WI38 (cell line): ENCODE measurements around the gene IL13RA1.

Experiments used
- H3K4me3 ChIP-seq: 2 replicates; pipeline ENCODE4 v1.5.1; 2011; ENCODE audit warnings: low read depth, mild to moderate bottlenecking, control low read depth, low read length
- CTCF ChIP-seq: IDR thresholded peaks from 2 replicates; pipeline ENCODE4 v1.5.1; 2012; ENCODE audit warnings: low read depth, mild to moderate bottlenecking, control low read depth, low read length

IL13RA1 gene

GRCh38 chrX:118720058-118720707 lies 7.2 kb upstream of the IL13RA1 start:
- TF ChIP-seq CTCF, result no peak
- no peak overlapping the region for H3K4me3 ChIP-seq

- no peak overlapping the region for H3K4me3 ChIP-seq
- TF ChIP-seq CTCF, result no peak
These were observed 4.0 kb upstream of the IL13RA1 start for GRCh38 chrX:118723376-118723775.

GRCh38 chrX:118724365-118724764 lies 3.0 kb upstream of the IL13RA1 start:
- TF ChIP-seq CTCF, result no peak
- H3K4me3 ChIP-seq, result no peak overlapping the region

GRCh38 chrX:118724775-118725174 lies 2.6 kb upstream of the IL13RA1 start:
- peak overlapping the region; percentile 17; the same call in 1 of the 2 replicates for H3K4me3 ChIP-seq

GRCh38 chrX:118726396-118726795 lies 1.0 kb upstream of the IL13RA1 start:
- no peak overlapping the region for H3K4me3 ChIP-seq
- no peak for TF ChIP-seq CTCF

More at GRCh38 chrX:118724775-118725174, 2.6 kb upstream of the IL13RA1 start:
- no peak for TF ChIP-seq CTCF

- TF ChIP-seq CTCF, result no peak
- peak overlapping the region; percentile 66 for H3K4me3 ChIP-seq
These were observed 407 bp downstream of the IL13RA1 start for GRCh38 chrX:118727686-118728339.

- no peak for TF ChIP-seq CTCF
- H3K4me3 ChIP-seq, result no peak overlapping the region; the same call in 1 of the 2 replicates
These were observed 1.7 kb downstream of the IL13RA1 start for GRCh38 chrX:118729042-118729652.
